Lower leg skin (tissue), 3 donors: Measurements from ENCODE around the gene SCLT1.

ENCODE experiments used
- CTCF ChIP-seq, 3 donors: fragments of 450-650 bp; IDR thresholded peaks; one replicate each; pipeline ENCODE4 v1.5.1; 2016; ENCODE audit warnings: antibody characterized with exemption in 3 of 3, mild to moderate bottlenecking in 3 of 3, moderate library complexity in 2 of 3
- POLR2A ChIP-seq, 2 donors: fragments of 450-650 bp; IDR thresholded peaks; one replicate each; pipeline ENCODE4 v1.6.1; 2016 to 2017; ENCODE audit warnings: antibody characterized with exemption in 2 of 2, mild to moderate bottlenecking in 1 of 2, moderate library complexity in 1 of 2

GRCh38 chr4:128973384-128973783 lies 120.0 kb downstream of the SCLT1 start:
- TF ChIP-seq CTCF (IDR thresholded peaks at IDR 0.05): no peak
- TF ChIP-seq POLR2A (IDR thresholded peaks at IDR 0.05): no peak
